Stimulated activated CD8-positive, alpha-beta memory T cell treated with anti-CD3 and anti-CD28 coated beads, Interleukin-4, amount 100 ng/mL, for 24 hours (primary cell): ENCODE results near the gene BCOR.

ENCODE experiments used
- DNase-seq: peaks from one replicate; pipeline ENCODE4 v3.0.0-alpha.2; 2020; ENCODE audit warnings: low read depth

The BCOR gene

GRCh38 chrX:40097504-40098263 is at the start of gene BCOR:
TSS of gene BCOR (minus strand) at chrX:40097958. CDS start at chrX:40077929, 20,029 bp downstream.
- peak; percentile 62 for DNase-seq

GRCh38 chrX:40147126-40147952 is 49.6 kb upstream of the BCOR start:
- DNase-seq: no peak

- DNase-seq: no peak
Observed at GRCh38 chrX:40146262-40147125, 48.7 kb upstream of the BCOR start.

- no peak for DNase-seq
Observed at GRCh38 chrX:40145923-40146261, 48.1 kb upstream of the BCOR start.

- no peak for DNase-seq
Observed at GRCh38 chrX:40145001-40145922, 47.5 kb upstream of the BCOR start.

- no peak for DNase-seq
Observed at GRCh38 chrX:40144576-40144975, 46.8 kb upstream of the BCOR start.

- no peak for DNase-seq
Observed at GRCh38 chrX:40143987-40144386, 46.2 kb upstream of the BCOR start.

GRCh38 chrX:40143001-40143400 is 45.2 kb upstream of the BCOR start:
- no peak for DNase-seq

GRCh38 chrX:40142417-40142816 is 44.7 kb upstream of the BCOR start:
- DNase-seq: no peak

- no peak for DNase-seq
Observed at GRCh38 chrX:40140706-40141499, 43.1 kb upstream of the BCOR start.

GRCh38 chrX:40132751-40133150 is 35.0 kb upstream of the BCOR start:
- no peak for DNase-seq

GRCh38 chrX:40131654-40132337 is 34.0 kb upstream of the BCOR start:
- DNase-seq: no peak

- no peak for DNase-seq
Observed at GRCh38 chrX:40130207-40130606, 32.4 kb upstream of the BCOR start.

GRCh38 chrX:40127052-40127451 is 29.3 kb upstream of the BCOR start:
- no peak for DNase-seq

GRCh38 chrX:40122487-40122886 is 24.7 kb upstream of the BCOR start:
- no peak for DNase-seq

GRCh38 chrX:40121618-40122017 is 23.9 kb upstream of the BCOR start:
- DNase-seq: no peak

- no peak for DNase-seq
Observed at GRCh38 chrX:40120838-40121580, 23.3 kb upstream of the BCOR start.

- no peak for DNase-seq
Observed at GRCh38 chrX:40117715-40118285, 20.0 kb upstream of the BCOR start.

GRCh38 chrX:40116925-40117324 is 19.2 kb upstream of the BCOR start:
- DNase-seq: no peak
